Measurements from ENCODE around the gene CYB561D1. TPM values are rescaled to one million over a fixed set of nuclear protein-coding genes. Genes with fewer than 3 reads are reported as not detected.

The CYB561D1 gene
- total and polyA plus RNA-seq, 2 of the 8 experiments (the other 6 are each of a cell fraction or from before 2014, with no cell fraction given), result 3.6 to 3.8 TPM

DNA sequence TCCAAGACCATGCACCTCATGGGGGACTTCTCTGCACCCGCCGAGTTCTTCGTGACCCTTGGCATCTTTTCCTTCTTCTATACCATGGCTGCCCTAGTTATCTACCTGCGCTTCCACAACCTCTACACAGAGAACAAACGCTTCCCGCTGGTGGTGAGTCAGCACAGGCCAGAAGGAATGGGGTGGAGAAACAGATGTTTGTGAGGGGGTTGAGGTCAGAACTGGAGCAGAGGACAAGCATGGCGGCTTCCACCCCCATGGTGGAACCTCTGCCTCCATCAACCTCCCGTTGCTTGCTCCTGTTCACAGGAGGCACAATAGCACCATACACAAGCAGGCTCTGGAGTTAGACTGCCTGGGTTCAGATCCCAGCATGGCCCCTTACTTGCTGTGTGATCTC is 17.1 kb upstream of the CYB561D1 start (continued):
- TF ChIP-seq JUND (IDR thresholded peaks at IDR 0.05; ENCODE audit: low read length), result no peak
- no peak for TF ChIP-seq TBP (IDR thresholded peaks at IDR 0.05; ENCODE audit: low read depth, low read length)
- TF ChIP-seq, protein P1, sequence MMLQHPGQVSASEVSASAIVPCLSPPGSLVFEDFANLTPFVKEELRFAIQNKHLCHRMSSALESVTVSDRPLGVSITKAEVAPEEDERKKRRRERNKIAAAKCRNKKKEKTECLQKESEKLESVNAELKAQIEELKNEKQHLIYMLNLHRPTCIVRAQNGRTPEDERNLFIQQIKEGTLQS (IDR thresholded peaks at IDR 0.05; ENCODE audit: insufficient read depth, low read depth, low read length), result no peak
- TF ChIP-seq KDM1A (IDR thresholded peaks at IDR 0.05; ENCODE audit: borderline replicate concordance, low read length), result no peak
- TF ChIP-seq YY1 (IDR thresholded peaks at IDR 0.05; ENCODE audit: low read depth, low read length), result no peak
- no peak for TF ChIP-seq CREB1 (IDR thresholded peaks at IDR 0.05)
- TF ChIP-seq EGR1 (IDR thresholded peaks at IDR 0.05; ENCODE audit: borderline replicate concordance, low read depth, low read length), result no peak

Data from H1 (cell line).